HTR-8/SVneo (cell line): ENCODE results near the gene DCP1B.
"Not testable (repeated sequence)": the region's sequence is repeated elsewhere in the genome, so short reads cannot be mapped to it uniquely, and the experiment has no call there.

Source experiments
- DNase-seq: peaks from one replicate; pipeline ENCODE4 v3.0.0; 2011; ENCODE audit warnings: low spot score, mixed read lengths; ENCODE audit not compliant: insufficient read length
- FAIRE-seq: peaks from 2 replicates; lab custom pipeline; 2011; peaks lifted over from hg19 to GRCh38; lab: Jason Lieb, UNC

Gene DCP1B

GRCh38 chr12:1978078-1978862, 26.0 kb downstream of the DCP1B start:
- DNase-seq (no peak), FAIRE-seq (no peak)

- no peak for FAIRE-seq
Observed at GRCh38 chr12:1977588-1977987, 26.7 kb downstream of the DCP1B start.

GRCh38 chr12:1977109-1977508, 27.1 kb downstream of the DCP1B start:
- no peak for DNase-seq
- no peak for FAIRE-seq

More at GRCh38 chr12:1977588-1977987, 26.7 kb downstream of the DCP1B start:
- DNase-seq = no peak

- DNase-seq (no peak), FAIRE-seq (no peak)
Observed at GRCh38 chr12:1974812-1975211, 29.4 kb downstream of the DCP1B start.

GRCh38 chr12:1972856-1973317, 31.4 kb downstream of the DCP1B start:
- DNase-seq = no peak
- peak; percentile 64 for FAIRE-seq

- FAIRE-seq = no peak
- DNase-seq = peak; percentile 10
Observed at GRCh38 chr12:1972260-1972659, 32.0 kb downstream of the DCP1B start.

- no peak for FAIRE-seq
- DNase-seq = no peak
Observed at GRCh38 chr12:1970331-1970900, 33.8 kb downstream of the DCP1B start.

GRCh38 chr12:1966561-1967226, 37.6 kb downstream of the DCP1B start:
- FAIRE-seq (peak; percentile 76), DNase-seq (no peak)

- FAIRE-seq (no peak), DNase-seq (no peak)
Observed at GRCh38 chr12:1965916-1966315, 38.3 kb downstream of the DCP1B start.

GRCh38 chr12:1962051-1963020, 41.9 kb downstream of the DCP1B start:
- no peak for DNase-seq
- FAIRE-seq = no peak

- FAIRE-seq (no peak), DNase-seq (no peak)
Observed at GRCh38 chr12:1956716-1957115, 47.5 kb downstream of the DCP1B start.

GRCh38 chr12:1949771-1950470, 54.3 kb downstream of the DCP1B start:
- no peak for FAIRE-seq
- no peak for DNase-seq

GRCh38 chr12:1948883-1949282, 55.4 kb downstream of the DCP1B start:
- FAIRE-seq = peak; percentile 26
- no peak for DNase-seq

GRCh38 chr12:1947081-1947480, 57.2 kb downstream of the DCP1B start:
- FAIRE-seq = no peak
- no peak for DNase-seq

GRCh38 chr12:1946296-1946695, 58.0 kb downstream of the DCP1B start:
- FAIRE-seq = peak; percentile 49

GRCh38 chr12:1945502-1945901, 58.8 kb downstream of the DCP1B start:
- FAIRE-seq, DNase-seq: not testable (repeated sequence)

More at GRCh38 chr12:1946296-1946695, 58.0 kb downstream of the DCP1B start:
- no peak for DNase-seq

- peak; percentile 93 for FAIRE-seq
- DNase-seq = peak; percentile 93
Observed at GRCh38 chr12:1939801-1940607, 64.3 kb downstream of the DCP1B start.

GRCh38 chr12:1939331-1939730, 64.9 kb downstream of the DCP1B start:
- no peak for DNase-seq
- FAIRE-seq = peak; percentile 13
